Right cardiac atrium (tissue), 5 donors: Measurements from ENCODE around the gene BDH2. TPM values are rescaled to one million over a fixed set of nuclear protein-coding genes. Genes with fewer than 3 reads are reported as not detected.
A peak's percentile ranks its signal among the peaks of the same experiment; 100 is the strongest.

ENCODE experiments used
- ATAC-seq, 2 donors: fragments of 200-7000 bp; cut with Tn5 transposase; one replicate each; pipeline versions ENCODE4 v1.8.0 to v1.9.1; 2020; ENCODE audit warnings: moderate library complexity in 2 of 2, mild to moderate bottlenecking in 1 of 2
- DNase-seq, 3 donors: peaks; one replicate each; pipeline ENCODE4 v3.0.0-alpha.2; 2020
- H3K27ac ChIP-seq: one replicate; pipeline ENCODE4 v1.5.1; 2013; ENCODE audit warnings: mild to moderate bottlenecking, low read length, control low read depth, moderate library complexity
- H3K27me3 ChIP-seq: one replicate; pipeline ENCODE4 v1.6.1; 2013; ENCODE audit not compliant: control insufficient read depth, insufficient read depth
- H3K4me1 ChIP-seq: one replicate; pipeline ENCODE4 v1.6.1; 2013; ENCODE audit warnings: low read length; ENCODE audit not compliant: control insufficient read depth, insufficient read depth
- H3K4me3 ChIP-seq: one replicate; pipeline ENCODE4 v1.5.1; 2013; ENCODE audit warnings: low read length, control low read depth
- H3K9me3 ChIP-seq: one replicate; pipeline ENCODE4 v1.6.1; 2013; ENCODE audit warnings: low read length; ENCODE audit not compliant: control insufficient read depth
- WGBS: extraction: QIAGEN DNeasy Blood & Tissue Kit; methylation state at CpG from one replicate; pipeline ENCODE4 v1.1.7; 2013; 5-methylcytosine and 5-hydroxymethylcytosine counted together
- intact Hi-C, 4 donors: fragments of 100-400 bp; cut with DNase I; formaldehyde crosslinking; loops; one replicate each; pipeline versions ENCODE4 v1.11.0 to v1.14.0; 2022 to 2023
- polyA plus RNA-seq: library from polyadenylated mRNA; stranded (reverse); fragments of 200-250 nt; gene quantifications from one replicate; pipeline ENCODE4 v1.2.3, GENCODE V29; 2013
- total RNA-seq, 4 donors: library from RNA; stranded (reverse); fragmentation: NEBNext Ultra II Directional; extraction: Animal tissue kit (Norgen Biotek cat#: 25700); gene quantifications; one replicate each; pipeline ENCODE4 v1.2.1, GENCODE V29; 2021
- donor health status: healthy with polysubstance abuse.
- donor health status: DM: no; HTN: yes; CAD: no.
- donor health status: DM: no; HTN: no; CAD: no.
- donor health status: DM: no; HTN: yes; CAD: no; lungs with severe emphysema.
- donor health status: DM: yes; HTN: yes; CAD: no.

Gene BDH2
- total and polyA plus RNA-seq, 5 donors: 33.1 to 49.5 (median 46.6) TPM

DNA sequence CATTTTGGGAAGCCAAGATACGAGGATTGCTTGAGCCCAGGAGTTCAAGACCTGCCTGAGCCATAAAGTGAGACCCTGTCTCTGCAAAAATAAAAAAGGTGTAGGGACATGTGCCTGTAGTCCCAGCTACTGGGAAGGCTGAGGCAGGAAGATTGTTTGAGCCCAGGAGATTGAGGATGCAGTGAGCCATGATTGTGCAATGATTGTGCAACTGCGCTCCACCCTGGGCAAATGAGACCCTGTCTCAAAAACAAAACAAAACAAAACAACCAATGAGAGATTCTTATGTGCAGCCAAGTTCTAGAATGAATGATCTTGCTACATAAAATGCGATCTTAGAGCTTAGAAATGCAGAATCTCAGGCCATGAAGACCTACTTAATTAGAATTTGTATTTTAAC is 45.6 kb downstream of the BDH2 start:
- intact Hi-C loops: no loop called here
- H3K27me3 ChIP-seq: no peaks in the 10 kb centered on the region
- no peak overlapping the region for H3K27ac ChIP-seq
- H3K9me3 ChIP-seq: no peaks in the 10 kb centered on the region
- WGBS: 95% methylated on average over 3 of the region's 3 CpGs
- DNase-seq (peak in 1 of 3 donors; percentile 51), ATAC-seq (no peak)
- no peak overlapping the region for H3K4me3 ChIP-seq
- H3K4me1 ChIP-seq: no peaks in the 10 kb centered on the region

DNA sequence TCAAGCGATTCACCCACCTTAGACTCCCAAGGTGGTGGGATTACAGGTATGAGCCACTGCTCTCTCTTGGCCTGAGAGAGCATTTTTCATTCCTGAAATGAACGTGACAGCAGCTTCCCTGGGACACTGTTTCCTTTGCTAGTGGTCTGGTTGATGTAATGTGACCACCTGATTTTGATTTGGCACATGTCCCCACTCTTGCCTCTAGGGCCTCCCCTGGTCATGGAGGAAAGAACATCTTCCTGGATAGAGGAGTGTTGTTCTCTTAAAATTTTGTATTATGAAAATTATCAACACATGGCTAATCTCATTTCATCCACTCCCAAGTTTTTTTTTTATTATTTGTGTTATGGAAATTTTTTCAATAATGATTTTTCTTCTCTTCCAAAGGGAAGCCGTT is 46.9 kb downstream of the BDH2 start:
- DNase-seq (no peak), ATAC-seq (no peak)
- 78% methylated on average over 3 of the region's 3 CpGs for WGBS
- no peak overlapping the region for H3K4me3 ChIP-seq
- H3K27me3 ChIP-seq: no peaks in the 10 kb centered on the region
- no peaks in the 10 kb centered on the region for H3K9me3 ChIP-seq
- no peak overlapping the region for H3K27ac ChIP-seq
- intact Hi-C loops: no loop called here
- no peaks in the 10 kb centered on the region for H3K4me1 ChIP-seq

DNA sequence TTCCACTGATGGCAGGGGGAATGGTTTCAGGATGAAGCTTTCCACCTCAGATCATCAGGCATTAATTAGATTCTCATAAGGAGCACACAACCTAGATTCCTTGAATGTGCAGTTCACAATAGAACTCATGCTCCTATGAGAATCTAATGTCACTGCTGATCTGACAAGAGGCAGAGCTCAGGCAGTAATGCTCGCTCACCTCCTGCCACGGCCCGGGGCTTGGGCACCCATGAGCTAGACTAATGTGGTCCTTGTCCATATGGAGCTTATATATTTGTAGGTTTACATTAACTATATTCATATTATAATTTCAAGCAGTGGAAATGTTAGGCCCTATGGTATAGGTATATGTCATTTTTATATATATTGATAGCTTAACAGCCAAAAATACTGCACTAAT is 47.5 kb downstream of the BDH2 start:
- intact Hi-C loops: no loop called here
- Histone ChIP-seq H3K27me3 (no peaks in the 10 kb centered on the region), H3K4me1 (no peaks in the 10 kb centered on the region), H3K4me3 (no peak overlapping the region), H3K9me3 (no peaks in the 10 kb centered on the region), H3K27ac (no peak overlapping the region)
- 97% methylated on average over 3 of the region's 3 CpGs for WGBS
- ATAC-seq (no peak), DNase-seq (no peak)

DNA sequence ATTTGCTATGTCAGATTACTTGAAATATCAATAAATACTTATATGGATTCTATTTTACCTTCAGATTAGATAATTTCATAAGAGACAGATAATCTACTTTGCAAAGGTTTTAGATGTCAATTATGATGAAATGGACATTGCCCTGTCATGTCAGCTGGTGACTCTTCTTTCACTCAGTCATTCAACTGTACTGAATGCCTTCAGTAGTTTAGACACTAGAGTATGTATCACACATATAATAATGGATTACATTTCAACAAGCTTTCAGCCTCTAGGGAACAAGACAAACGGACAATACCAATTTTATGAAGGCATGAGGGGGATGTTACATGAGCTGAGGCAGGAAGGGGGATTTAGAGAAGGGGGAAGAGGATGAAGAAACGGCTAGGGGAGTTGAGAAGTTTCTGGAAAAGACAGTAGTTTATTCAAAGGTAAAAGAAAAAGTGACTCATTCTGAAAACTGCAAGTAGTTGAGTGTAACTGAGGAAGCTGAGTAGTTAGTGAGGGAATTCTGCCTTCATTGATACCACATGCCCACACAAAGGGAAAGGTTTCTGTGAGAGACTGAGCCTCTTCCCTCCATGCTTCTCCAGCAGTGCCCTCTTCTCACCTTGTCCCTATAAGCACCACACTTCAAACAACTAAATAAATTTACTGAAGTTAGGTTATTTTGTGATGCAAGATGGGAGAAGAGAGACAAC is 48.7 kb downstream of the BDH2 start:
- ATAC-seq (no peak), DNase-seq (no peak)
- no peak overlapping the region for H3K4me3 ChIP-seq
- H3K9me3 ChIP-seq: no peaks in the 10 kb centered on the region
- H3K27ac ChIP-seq: no peak overlapping the region
- intact Hi-C loops: no loop called here
- H3K4me1 ChIP-seq: no peaks in the 10 kb centered on the region
- H3K27me3 ChIP-seq: no peaks in the 10 kb centered on the region
- 41% methylated on average over 2 of the region's 2 CpGs for WGBS

DNA sequence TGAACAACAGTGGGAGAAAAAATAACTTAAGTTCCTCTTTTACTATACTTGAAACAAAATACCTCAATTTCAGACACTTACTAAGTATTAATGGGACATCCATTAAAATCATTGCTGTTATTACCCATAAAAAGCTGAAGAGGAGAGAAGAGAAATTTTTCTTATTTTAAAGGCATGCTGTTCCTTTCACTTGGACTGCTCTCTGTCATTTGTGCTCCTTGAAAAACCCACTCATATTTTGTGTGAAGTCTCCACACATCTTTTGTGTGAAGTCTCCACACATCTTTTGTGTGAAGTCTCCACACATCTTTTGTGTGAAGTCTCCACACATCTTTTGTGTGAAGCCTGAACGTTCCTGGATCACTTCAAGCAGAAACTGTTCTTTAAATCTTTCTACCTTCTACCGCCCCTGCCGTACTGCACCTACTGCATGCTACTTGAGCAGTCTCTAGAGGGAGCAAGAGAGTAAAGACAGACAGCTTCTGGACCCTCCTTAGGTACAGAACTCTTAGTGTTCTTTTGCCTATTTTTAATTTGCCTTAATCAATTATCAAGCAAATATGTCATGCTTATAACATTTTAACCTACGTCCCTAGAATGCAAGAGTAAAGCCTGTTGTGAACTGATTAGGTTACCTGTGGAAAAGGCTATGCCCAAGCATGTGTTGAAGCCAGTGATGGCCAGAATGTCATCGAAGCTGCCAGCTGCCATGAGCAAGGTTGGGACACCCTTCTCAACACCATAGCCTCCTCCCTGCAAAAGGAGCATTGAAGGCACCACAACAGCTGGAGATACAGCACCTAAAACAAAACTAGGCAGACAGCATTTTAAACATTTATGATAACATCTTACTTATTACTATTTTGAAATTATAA is 53.0 kb downstream of the BDH2 start:
- no peak overlapping the region for H3K4me3 ChIP-seq
- H3K4me1 ChIP-seq: no peaks in the 10 kb centered on the region
- H3K27me3 ChIP-seq: no peaks in the 10 kb centered on the region
- no peak overlapping the region for H3K27ac ChIP-seq
- peak in 1 of 3 donors; percentile 32 for DNase-seq
- peak; percentile 76 to 81 for ATAC-seq
- intact Hi-C loops: no loop called here
- H3K9me3 ChIP-seq: no peaks in the 10 kb centered on the region
- WGBS: 46% methylated on average over 5 of the region's 5 CpGs

DNA sequence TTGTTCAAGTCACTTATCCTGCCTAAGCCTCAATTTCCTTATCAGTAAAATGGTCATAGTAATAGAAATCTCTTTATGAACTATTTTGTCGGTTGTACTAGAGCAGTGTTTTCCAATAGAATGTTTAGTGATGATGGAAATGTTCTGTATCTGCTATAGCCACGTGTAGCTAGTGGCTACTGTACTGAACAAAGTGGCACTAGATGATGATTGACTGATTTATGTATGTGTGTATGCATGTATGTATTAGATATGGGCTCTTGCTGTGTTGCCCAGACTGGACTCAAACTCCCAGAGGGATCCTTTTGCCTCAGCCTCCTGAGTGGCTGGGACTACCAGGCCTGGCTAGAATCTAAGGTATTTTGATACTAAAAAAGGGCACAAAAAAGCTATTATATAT is 55.5 kb downstream of the BDH2 start:
- no peaks in the 10 kb centered on the region for H3K9me3 ChIP-seq
- no peaks in the 10 kb centered on the region for H3K27me3 ChIP-seq
- H3K4me3 ChIP-seq: no peak overlapping the region
- intact Hi-C loops: no loop called here
- no peaks in the 10 kb centered on the region for H3K4me1 ChIP-seq
- DNase-seq: no peak
- 89% methylated on average over 2 of the region's 2 CpGs for WGBS
- ATAC-seq: no peak
- H3K27ac ChIP-seq: no peak overlapping the region

DNA sequence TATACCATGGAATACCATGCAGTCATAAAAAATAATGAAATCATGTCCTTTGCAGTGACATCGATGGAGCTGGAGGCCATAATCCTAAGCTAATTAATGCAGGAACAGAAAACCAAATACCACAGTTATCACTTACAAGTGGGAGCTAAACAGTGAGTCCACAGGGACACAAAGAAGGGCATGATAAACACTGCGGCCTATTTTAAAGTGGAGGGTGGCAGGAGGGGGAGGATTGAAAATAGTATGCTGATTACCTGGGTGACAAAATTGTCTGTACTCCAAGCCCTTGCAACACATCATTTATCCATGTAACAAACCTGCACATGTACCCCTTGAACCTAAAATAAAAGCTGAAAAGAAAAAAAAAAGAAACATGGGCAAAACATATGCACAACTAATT is 63.5 kb downstream of the BDH2 start:
- no peak overlapping the region for H3K4me3 ChIP-seq
- no peaks in the 10 kb centered on the region for H3K27me3 ChIP-seq
- no peak for DNase-seq
- no peaks in the 10 kb centered on the region for H3K9me3 ChIP-seq
- ATAC-seq: peak; percentile 62 to 84
- intact Hi-C loops: no loop called here
- H3K27ac ChIP-seq: no peak overlapping the region
- H3K4me1 ChIP-seq: no peaks in the 10 kb centered on the region
- 78% methylated on average over 2 of the region's 2 CpGs for WGBS

DNA sequence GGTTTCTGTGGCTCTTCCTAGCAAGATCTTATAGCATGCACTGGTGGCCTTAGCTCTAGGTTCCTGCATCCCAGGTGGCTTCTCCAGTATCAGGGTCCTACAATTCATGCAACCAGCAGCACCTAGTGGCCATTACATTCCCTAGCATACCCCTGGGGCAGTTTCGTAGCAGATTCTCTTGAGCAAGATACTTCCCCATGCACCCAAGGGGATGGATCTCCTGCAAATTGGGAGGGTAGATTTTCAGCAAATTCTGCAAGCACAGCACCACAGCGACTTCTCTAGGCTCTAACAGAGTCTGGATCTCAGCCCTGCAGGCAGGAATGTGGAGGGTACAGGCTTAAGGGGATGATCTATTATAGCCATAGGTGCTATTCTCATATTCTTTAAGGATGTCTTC is 67.1 kb downstream of the BDH2 start:
- no peak for DNase-seq
- peak in 1 of 2 donors; percentile 41 for ATAC-seq
- H3K4me1 ChIP-seq: no peaks in the 10 kb centered on the region
- H3K4me3 ChIP-seq: no peak overlapping the region
- no peaks in the 10 kb centered on the region for H3K27me3 ChIP-seq
- intact Hi-C loops: no loop called here
- no peaks in the 10 kb centered on the region for H3K9me3 ChIP-seq
- no peak overlapping the region for H3K27ac ChIP-seq
- WGBS: 64% methylated on average over 2 of the region's 2 CpGs

DNA sequence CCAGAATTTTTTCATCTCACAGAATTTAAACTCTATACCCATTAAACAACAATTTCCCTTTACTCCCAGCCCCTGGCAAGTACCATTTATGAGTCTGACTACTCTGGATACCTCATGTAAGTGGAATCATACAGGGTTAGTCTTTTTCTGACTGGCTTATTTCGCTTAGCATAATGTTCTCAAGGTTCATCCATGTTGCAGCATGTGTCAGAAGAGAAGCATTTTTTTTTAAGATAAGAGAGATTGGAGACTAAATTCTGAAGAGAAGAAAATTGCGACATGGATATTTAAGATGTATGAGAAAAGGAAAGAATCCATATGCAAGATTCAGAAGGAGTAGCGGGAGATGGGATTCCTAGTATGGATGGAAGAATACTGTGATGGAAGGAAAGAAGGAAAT is 68.8 kb downstream of the BDH2 start:
- H3K4me3 ChIP-seq: no peak overlapping the region
- WGBS: 86% methylated on average over 3 of the region's 3 CpGs
- no peak overlapping the region for H3K27ac ChIP-seq
- no peaks in the 10 kb centered on the region for H3K4me1 ChIP-seq
- ATAC-seq: no peak
- no peak for DNase-seq
- intact Hi-C loops: no loop called here
- no peaks in the 10 kb centered on the region for H3K27me3 ChIP-seq
- H3K9me3 ChIP-seq: no peaks in the 10 kb centered on the region

DNA sequence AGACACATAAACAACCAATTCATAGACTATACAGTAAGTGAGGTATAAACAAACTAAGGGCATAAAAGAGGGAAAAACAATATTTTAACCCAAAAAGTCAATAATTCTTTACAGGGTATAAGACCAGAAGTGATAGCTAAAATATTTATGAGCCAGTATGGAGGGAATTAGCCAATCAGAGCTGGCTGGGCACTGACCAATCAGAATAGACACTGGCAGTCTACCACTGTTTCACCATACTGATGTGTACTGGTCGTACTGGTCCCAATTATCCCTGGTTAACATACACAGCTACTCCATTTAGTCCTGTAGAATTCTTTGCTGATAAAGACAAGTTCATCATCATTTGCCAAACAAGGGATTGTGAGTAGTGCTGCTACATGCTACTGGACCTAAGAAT is 70.3 kb downstream of the BDH2 start:
- no peak for ATAC-seq
- intact Hi-C loops: no loop called here
- WGBS: 91% methylated on average over 1 of the region's 1 CpG

More for the DNA sequence above, 70.3 kb downstream of the BDH2 start:
- no peak overlapping the region for H3K4me3 ChIP-seq
- no peaks in the 10 kb centered on the region for H3K9me3 ChIP-seq
- DNase-seq: no peak
- no peak overlapping the region for H3K27ac ChIP-seq
- H3K27me3 ChIP-seq: no peaks in the 10 kb centered on the region
- H3K4me1 ChIP-seq: no peaks in the 10 kb centered on the region
